HepG2 (cell line): ENCODE data around the gene ADAR. TPM values are rescaled to one million over a fixed set of nuclear protein-coding genes. Genes with fewer than 3 reads are reported as not detected.

Source experiments
- ATF7 ChIP-seq, 2 experiments: fragments of 450-650 bp in 1 of 2; sonication (generic) in 1 of 2; formaldehyde crosslinking in 1 of 2; IDR thresholded peaks; 2 replicates each; pipeline versions ENCODE4 v1.4.0 to v1.6.1; 2016 to 2020; ENCODE audit warnings: antibody characterized with exemption in 1 of 2, mild to moderate bottlenecking in 1 of 2, missing genetic modification reagents in 1 of 2
- GABPA ChIP-seq, 2 experiments: IDR thresholded peaks; 2 replicates each; pipeline ENCODE4 v1.6.1; 2011 to 2016; ENCODE audit warnings: low read depth in 2 of 2, low read length in 1 of 2, missing biosample characterization in 1 of 2, missing genetic modification characterization in 1 of 2
- GLI4 ChIP-seq: sonication (generic); formaldehyde crosslinking; IDR thresholded peaks from 2 replicates; pipeline ENCODE4 v1.5.1; 2020; ENCODE audit warnings: missing genetic modification reagents, mild to moderate bottlenecking, moderate library complexity, borderline replicate concordance
- HIVEP1 ChIP-seq: sonication (generic); formaldehyde crosslinking; IDR thresholded peaks from 2 replicates; pipeline ENCODE4 v1.4.0; 2020; ENCODE audit warnings: mild to moderate bottlenecking, missing genetic modification reagents
- KLF16 ChIP-seq, 2 experiments: sonication (generic) in 1 of 2; formaldehyde crosslinking in 1 of 2; IDR thresholded peaks; 2 replicates each; pipeline versions ENCODE4 v1.6.1 to v1.8.0; 2016 to 2023; ENCODE audit warnings: missing genetic modification reagents in 2 of 2, missing compliant biosample characterization in 1 of 2
- MEF2D ChIP-seq: sonication (generic); formaldehyde crosslinking; IDR thresholded peaks from 2 replicates; pipeline ENCODE4 v1.5.1; 2020; ENCODE audit warnings: mild to moderate bottlenecking, missing genetic modification reagents
- MTF2 ChIP-seq: sonication (generic); formaldehyde crosslinking; IDR thresholded peaks from 2 replicates; pipeline ENCODE4 v1.5.0; 2020; ENCODE audit warnings: missing genetic modification reagents, borderline replicate concordance
- NFATC3 ChIP-seq: sonication (generic); formaldehyde crosslinking; IDR thresholded peaks from 2 replicates; pipeline ENCODE4 v1.5.1; 2020; ENCODE audit warnings: mild to moderate bottlenecking, missing genetic modification reagents
- NFKB2 ChIP-seq: sonication (generic); formaldehyde crosslinking; IDR thresholded peaks from 2 replicates; pipeline ENCODE4 v1.4.0; 2020; ENCODE audit warnings: missing genetic modification reagents, borderline replicate concordance
- PHF21A ChIP-seq: sonication (generic); formaldehyde crosslinking; IDR thresholded peaks from 2 replicates; pipeline ENCODE4 v1.5.0; 2020; ENCODE audit warnings: mild to moderate bottlenecking, missing genetic modification reagents
- RAD51 ChIP-seq: fragments of 450-650 bp; IDR thresholded peaks from 2 replicates; pipeline ENCODE4 v1.6.1; 2016; ENCODE audit warnings: borderline replicate concordance
- SKI ChIP-seq: fragments of 450-650 bp; IDR thresholded peaks from one replicate; pipeline ENCODE4 v1.6.1; 2018; ENCODE audit warnings: mild to moderate bottlenecking; ENCODE audit not compliant: partially characterized antibody
- TBX2 ChIP-seq: sonication (generic); formaldehyde crosslinking; IDR thresholded peaks from 2 replicates; pipeline ENCODE4 v1.5.0; 2020; ENCODE audit warnings: missing genetic modification reagents, mild to moderate bottlenecking, borderline replicate concordance
- THYN1 ChIP-seq: sonication (generic); formaldehyde crosslinking; IDR thresholded peaks from 2 replicates; pipeline ENCODE4 v1.8.1; 2023; ENCODE audit warnings: low read depth, mild to moderate bottlenecking, moderate library complexity, missing genetic modification reagents, borderline replicate concordance
- TP53 ChIP-seq: sonication (generic); formaldehyde crosslinking; conservative IDR thresholded peaks from 2 replicates; pipeline ENCODE4 v1.4.0; 2020; ENCODE audit warnings: missing genetic modification reagents
- YY1 ChIP-seq: IDR thresholded peaks from 2 replicates; pipeline ENCODE4 v1.6.1; 2011; ENCODE audit warnings: low read length, low read depth, moderate library complexity, mild to moderate bottlenecking; ENCODE audit not compliant: insufficient read depth, insufficient replicate concordance
- ZNF335 ChIP-seq: sonication (generic); formaldehyde crosslinking; IDR thresholded peaks from 2 replicates; pipeline ENCODE4 v1.4.0; 2020; ENCODE audit warnings: missing genetic modification reagents
- ZNF432 ChIP-seq: sonication (generic); formaldehyde crosslinking; IDR thresholded peaks from 2 replicates; pipeline ENCODE4 v1.5.0; 2020; ENCODE audit warnings: missing genetic modification reagents, mild to moderate bottlenecking, borderline replicate concordance
- polyA plus RNA-seq, 8 experiments: library from polyadenylated mRNA; depleted of rRNA in 3 of 8; stranded (reverse) in 7 of 8; unstranded in 1 of 8; fragments of >200 nt; fragmentation: Illumina TruSeq in 4 of 8; extraction: Trizol in 4 of 8; gene quantifications; 2 replicates each; pipeline versions ENCODE4 v1.2.1 to v1.2.3, GENCODE V29; 2011 to 2016; ENCODE audit warnings: low read depth in 4 of 8, missing spikeins in 1 of 8, mixed read lengths in 1 of 8; ENCODE audit not compliant: insufficient read depth in 1 of 8
- total RNA-seq, 5 experiments: library from RNA; depleted of rRNA; stranded (reverse); fragments of >200 nt; fragmentation: Illumina TruSeq; extraction: Trizol; gene quantifications; 2 replicates each; pipeline ENCODE4 v1.2.3, GENCODE V29; 2016; ENCODE audit warnings: low read depth in 1 of 5
- TF ChIP-seq, protein P1 (sequence below): sonication (generic); formaldehyde crosslinking; IDR thresholded peaks from 2 replicates; pipeline ENCODE4 v1.8.1; 2023; ENCODE audit warnings: missing genetic modification reagents, inconsistent platforms, borderline replicate concordance
- TF ChIP-seq, protein P2 (sequence below): sonication (generic); formaldehyde crosslinking; IDR thresholded peaks from 2 replicates; pipeline ENCODE4 v1.5.0; 2020; ENCODE audit warnings: mild to moderate bottlenecking, missing genetic modification reagents
- TF ChIP-seq, protein P3 (sequence below): sonication (generic); formaldehyde crosslinking; IDR thresholded peaks from 2 replicates; pipeline ENCODE4 v1.4.0; 2020; ENCODE audit warnings: missing genetic modification reagents
- TF ChIP-seq, protein P4 (sequence below): sonication (generic); formaldehyde crosslinking; IDR thresholded peaks from 2 replicates; pipeline ENCODE4 v1.5.1; 2020; ENCODE audit warnings: mild to moderate bottlenecking, missing genetic modification reagents, moderate library complexity
- TF ChIP-seq, protein P5 (sequence below): sonication (generic); formaldehyde crosslinking; IDR thresholded peaks from 2 replicates; pipeline ENCODE4 v1.8.1; 2023; ENCODE audit warnings: mild to moderate bottlenecking, inconsistent platforms, moderate library complexity, missing genetic modification reagents, borderline replicate concordance

Gene ADAR
- total and polyA plus RNA-seq, 2 of the 13 experiments (the other 11 are each of a cell fraction or from before 2014, with no cell fraction given), result 70.8 to 86.2 TPM

DNA sequence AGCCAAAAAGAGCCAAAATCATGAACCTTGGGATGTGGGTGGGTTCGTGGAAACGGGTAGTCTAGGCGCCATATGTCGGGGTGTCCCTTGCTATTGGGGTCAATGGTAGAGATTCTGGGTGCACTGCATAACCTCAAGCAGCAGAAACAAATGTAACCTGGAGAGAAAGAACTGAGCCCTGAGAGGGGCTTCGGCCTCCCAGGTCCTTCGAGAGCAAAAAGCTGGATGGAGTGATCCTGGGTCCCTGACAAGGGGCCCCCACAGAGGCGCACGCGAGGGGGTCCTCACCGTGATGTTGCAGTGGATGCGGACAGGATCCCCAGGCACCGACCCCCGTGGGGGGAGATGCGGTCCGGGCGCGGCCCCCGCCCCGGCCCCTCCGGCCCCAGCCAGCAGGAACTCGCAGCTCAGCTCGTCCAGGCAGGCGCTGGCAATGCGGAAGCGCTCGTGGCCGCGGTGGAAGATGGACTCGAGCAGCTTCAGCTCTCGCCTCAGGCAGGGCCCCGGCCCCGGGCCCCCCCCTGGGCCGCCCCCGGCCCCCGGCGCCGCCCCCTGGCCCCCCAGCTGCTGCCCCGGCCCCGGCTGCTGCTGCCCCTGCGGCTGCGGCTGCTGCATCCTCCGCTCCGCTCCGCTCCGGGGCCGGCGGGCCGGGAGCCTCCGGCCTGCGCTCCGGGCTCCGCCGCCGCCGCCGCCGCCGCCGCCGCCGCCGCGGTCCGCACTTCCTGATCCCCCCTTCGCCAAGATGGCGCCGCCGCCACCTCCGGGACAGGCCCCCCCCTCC is 49.9 kb downstream of the ADAR start, which contains the start of gene UBE2Q1 (continued):
- TF ChIP-seq ZNF335 (CRISPR knock-in tag), result no peak
- no peak for TF ChIP-seq ZNF432 (CRISPR knock-in tag)
- TF ChIP-seq GABPA (IDR thresholded peaks at IDR 0.05; ENCODE audit: low read depth, low read length), result no peak
- no peak for TF ChIP-seq GABPA (CRISPR knock-in tag; IDR thresholded peaks at IDR 0.05; ENCODE audit: low read depth)
- no peak for TF ChIP-seq SKI
- no peak for TF ChIP-seq ATF7 (IDR thresholded peaks at IDR 0.05)
- no peak for TF ChIP-seq ATF7 (CRISPR knock-in tag; IDR thresholded peaks at IDR 0.05)
- TF ChIP-seq HIVEP1 (CRISPR knock-in tag), result no peak
- TF ChIP-seq NFKB2, result no peak
- TF ChIP-seq MEF2D, result no peak
- TF ChIP-seq GLI4, result no peak
- no peak for TF ChIP-seq TP53 (CRISPR knock-in tag)
- TF ChIP-seq, protein P1, sequence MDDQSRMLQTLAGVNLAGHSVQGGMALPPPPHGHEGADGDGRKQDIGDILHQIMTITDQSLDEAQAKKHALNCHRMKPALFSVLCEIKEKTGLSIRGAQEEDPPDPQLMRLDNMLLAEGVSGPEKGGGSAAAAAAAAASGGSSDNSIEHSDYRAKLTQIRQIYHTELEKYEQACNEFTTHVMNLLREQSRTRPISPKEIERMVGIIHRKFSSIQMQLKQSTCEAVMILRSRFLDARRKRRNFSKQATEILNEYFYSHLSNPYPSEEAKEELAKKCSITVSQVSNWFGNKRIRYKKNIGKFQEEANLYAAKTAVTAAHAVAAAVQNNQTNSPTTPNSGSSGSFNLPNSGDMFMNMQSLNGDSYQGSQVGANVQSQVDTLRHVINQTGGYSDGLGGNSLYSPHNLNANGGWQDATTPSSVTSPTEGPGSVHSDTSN (CRISPR knock-in tag), result no peak
- no peak for TF ChIP-seq NFATC3
- TF ChIP-seq RAD51, result no peak
- TF ChIP-seq PHF21A, result no peak
- TF ChIP-seq, protein P2, sequence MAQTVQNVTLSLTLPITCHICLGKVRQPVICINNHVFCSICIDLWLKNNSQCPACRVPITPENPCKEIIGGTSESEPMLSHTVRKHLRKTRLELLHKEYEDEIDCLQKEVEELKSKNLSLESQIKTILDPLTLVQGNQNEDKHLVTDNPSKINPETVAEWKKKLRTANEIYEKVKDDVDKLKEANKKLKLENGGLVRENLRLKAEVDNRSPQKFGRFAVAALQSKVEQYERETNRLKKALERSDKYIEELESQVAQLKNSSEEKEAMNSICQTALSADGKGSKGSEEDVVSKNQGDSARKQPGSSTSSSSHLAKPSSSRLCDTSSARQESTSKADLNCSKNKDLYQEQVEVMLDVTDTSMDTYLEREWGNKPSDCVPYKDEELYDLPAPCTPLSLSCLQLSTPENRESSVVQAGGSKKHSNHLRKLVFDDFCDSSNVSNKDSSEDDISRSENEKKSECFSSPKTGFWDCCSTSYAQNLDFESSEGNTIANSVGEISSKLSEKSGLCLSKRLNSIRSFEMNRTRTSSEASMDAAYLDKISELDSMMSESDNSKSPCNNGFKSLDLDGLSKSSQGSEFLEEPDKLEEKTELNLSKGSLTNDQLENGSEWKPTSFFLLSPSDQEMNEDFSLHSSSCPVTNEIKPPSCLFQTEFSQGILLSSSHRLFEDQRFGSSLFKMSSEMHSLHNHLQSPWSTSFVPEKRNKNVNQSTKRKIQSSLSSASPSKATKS (CRISPR knock-in tag), result no peak
- no peak for TF ChIP-seq TBX2 (CRISPR knock-in tag)
- TF ChIP-seq, protein P3, sequence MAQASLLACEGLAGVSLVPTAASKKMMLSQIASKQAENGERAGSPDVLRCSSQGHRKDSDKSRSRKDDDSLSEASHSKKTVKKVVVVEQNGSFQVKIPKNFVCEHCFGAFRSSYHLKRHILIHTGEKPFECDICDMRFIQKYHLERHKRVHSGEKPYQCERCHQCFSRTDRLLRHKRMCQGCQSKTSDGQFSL (CRISPR knock-in tag), result peak; percentile 56; the same call in 1 of the 2 replicates
- TF ChIP-seq YY1, result peak; percentile 92
- no peak for TF ChIP-seq KLF16 (CRISPR knock-in tag; IDR thresholded peaks at IDR 0.05)
- TF ChIP-seq MTF2 (CRISPR knock-in tag), result 0 out of 2 replicates have a peak, but pooled peaks have one; percentile 21
- no peak for TF ChIP-seq THYN1 (CRISPR knock-in tag)
- TF ChIP-seq, protein P4, sequence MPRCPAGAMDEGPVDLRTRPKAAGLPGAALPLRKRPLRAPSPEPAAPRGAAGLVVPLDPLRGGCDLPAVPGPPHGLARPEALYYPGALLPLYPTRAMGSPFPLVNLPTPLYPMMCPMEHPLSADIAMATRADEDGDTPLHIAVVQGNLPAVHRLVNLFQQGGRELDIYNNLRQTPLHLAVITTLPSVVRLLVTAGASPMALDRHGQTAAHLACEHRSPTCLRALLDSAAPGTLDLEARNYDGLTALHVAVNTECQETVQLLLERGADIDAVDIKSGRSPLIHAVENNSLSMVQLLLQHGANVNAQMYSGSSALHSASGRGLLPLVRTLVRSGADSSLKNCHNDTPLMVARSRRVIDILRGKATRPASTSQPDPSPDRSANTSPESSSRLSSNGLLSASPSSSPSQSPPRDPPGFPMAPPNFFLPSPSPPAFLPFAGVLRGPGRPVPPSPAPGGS (CRISPR knock-in tag), result no peak
- TF ChIP-seq, protein P5, sequence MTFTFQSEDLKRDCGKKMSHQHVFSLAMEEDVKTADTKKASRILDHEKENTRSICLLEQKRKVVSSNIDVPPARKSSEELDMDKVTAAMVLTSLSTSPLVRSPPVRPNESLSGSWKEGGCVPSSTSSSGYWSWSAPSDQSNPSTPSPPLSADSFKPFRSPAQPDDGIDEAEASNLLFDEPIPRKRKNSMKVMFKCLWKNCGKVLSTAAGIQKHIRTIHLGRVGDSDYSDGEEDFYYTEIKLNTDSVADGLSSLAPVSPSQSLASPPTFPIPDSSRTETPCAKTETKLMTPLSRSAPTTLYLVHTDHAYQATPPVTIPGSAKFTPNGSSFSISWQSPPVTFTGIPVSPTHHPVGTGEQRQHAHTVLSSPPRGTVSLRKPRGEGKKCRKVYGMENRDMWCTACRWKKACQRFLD (CRISPR knock-in tag), result no peak
- TF ChIP-seq, all 625 proteins: peak for 11
